ENCODE results near the gene CERK. TPM values are rescaled to one million over a fixed set of nuclear protein-coding genes. Genes with fewer than 3 reads are reported as not detected.

CERK gene
- total RNA-seq, 1 donor from 2014 or later: 67.5 TPM

DNA sequence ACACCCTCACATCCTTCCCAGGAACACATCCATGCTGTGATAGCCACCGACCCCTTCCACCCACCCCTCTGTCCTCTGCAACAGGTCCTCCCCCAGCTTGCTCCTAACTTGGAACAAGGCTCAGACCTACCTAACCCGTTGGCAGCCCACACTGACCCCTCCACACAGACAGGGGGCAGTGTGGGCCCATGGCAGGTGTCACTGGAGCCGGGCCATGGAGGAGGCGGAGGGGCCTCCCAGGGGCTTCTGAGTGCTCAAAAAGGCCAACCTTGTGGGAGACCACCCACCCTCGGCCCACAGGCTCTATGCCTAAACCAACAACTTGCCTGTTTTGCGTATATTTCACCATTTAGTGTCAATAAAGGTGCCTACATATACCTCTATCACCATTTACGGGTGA is 57.0 kb downstream of the CERK start:
- Mint-ChIP-seq H3K36me3 (peaks cover 5% of the 10 kb centered on the region), H3K4me3 (no peak overlapping the region), H3K27me3 (no peaks in the 10 kb centered on the region), H3K4me1 (ENCODE audit: unreplicated experiment) (peaks cover 4% of the 10 kb centered on the region), H3K9me3 (no peaks in the 10 kb centered on the region), H3K27ac (no peak overlapping the region)
- TF ChIP-seq, protein P1, sequence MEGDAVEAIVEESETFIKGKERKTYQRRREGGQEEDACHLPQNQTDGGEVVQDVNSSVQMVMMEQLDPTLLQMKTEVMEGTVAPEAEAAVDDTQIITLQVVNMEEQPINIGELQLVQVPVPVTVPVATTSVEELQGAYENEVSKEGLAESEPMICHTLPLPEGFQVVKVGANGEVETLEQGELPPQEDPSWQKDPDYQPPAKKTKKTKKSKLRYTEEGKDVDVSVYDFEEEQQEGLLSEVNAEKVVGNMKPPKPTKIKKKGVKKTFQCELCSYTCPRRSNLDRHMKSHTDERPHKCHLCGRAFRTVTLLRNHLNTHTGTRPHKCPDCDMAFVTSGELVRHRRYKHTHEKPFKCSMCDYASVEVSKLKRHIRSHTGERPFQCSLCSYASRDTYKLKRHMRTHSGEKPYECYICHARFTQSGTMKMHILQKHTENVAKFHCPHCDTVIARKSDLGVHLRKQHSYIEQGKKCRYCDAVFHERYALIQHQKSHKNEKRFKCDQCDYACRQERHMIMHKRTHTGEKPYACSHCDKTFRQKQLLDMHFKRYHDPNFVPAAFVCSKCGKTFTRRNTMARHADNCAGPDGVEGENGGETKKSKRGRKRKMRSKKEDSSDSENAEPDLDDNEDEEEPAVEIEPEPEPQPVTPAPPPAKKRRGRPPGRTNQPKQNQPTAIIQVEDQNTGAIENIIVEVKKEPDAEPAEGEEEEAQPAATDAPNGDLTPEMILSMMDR (conservative IDR thresholded peaks at IDR 0.05): no peak
- no peak for DNase-seq (ENCODE audit: extremely low spot score, unreplicated experiment)

DNA sequence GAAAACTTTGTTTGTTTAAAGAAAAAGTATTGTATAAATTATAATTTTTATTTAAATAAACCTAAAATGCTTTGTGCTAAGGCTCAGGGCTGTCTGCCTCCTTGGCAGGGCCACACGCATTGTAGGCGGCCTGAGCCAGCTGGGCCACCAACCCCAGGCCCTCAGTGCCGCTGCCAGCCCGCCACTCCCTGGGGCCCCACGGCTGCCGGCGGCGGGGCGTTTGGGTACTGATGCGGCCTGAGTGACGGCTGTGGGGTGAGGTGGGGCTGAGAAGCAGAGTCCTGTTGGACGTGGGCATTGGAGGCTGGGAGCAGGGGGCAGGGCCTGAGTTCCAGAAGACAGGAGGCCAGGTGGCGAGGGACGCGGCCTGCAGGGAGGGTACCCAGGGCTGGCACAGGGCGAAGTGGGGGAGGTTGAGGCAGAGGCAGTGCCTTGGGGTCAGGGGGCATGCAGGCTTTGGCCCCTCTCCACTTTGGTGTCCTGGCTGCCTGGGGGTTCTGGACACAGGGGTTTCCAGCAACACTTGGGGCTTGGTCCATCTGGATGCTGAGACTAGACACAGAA is 58.3 kb downstream of the CERK start:
- Mint-ChIP-seq H3K27ac (no peak overlapping the region), H3K27me3 (no peaks in the 10 kb centered on the region), H3K9me3 (no peaks in the 10 kb centered on the region), H3K4me3 (no peak overlapping the region), H3K36me3 (no peaks in the 10 kb centered on the region), H3K4me1 (ENCODE audit: unreplicated experiment) (no peaks in the 10 kb centered on the region)
- TF ChIP-seq, protein P1 (conservative IDR thresholded peaks at IDR 0.05): no peak
- DNase-seq (ENCODE audit: extremely low spot score, unreplicated experiment): no peak

DNA sequence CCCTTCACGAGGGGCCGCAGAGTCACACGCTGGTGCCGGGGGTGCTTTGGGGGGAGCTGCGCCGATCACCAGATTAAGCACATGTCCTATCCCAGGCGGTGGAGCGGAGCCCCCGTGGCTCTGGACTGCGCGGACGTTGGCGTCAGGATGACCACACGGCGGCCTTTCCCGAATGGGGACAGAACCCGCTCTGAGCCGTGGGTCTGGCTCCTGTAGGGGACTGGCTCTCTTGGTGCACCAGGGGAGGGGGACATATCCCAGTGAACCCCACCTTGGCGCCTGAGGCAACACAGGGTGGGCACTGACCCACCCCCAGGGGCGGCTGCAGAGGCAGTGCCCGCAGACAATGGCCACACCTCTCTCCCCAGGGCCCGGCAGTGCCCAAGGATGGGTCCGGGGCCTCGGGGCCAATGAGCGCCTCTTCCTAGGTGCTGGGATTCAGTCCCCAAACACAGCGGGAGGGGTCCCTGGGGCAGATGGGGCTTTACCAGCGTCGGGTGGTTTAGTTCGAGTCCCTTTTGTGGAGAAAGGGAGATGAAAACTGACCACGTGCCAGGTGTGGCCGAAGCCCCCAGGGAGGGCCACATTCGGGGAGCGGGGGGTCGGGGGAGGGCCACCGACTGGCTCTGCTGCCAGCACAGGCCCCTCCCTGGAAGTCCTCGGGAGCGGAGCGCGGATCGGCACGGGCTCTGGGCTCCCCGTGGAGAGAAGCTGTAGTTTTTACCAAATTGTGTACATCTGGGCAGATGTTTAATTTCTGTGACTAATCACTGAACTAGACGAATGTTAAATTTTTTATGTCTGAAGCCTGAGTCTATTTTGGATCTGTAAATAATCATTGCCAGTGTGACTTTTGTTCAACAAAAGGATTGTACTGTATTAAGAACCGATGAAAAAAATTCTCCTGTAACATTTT is 59.0 kb downstream of the CERK start:
- Mint-ChIP-seq H3K36me3 (no peaks in the 10 kb centered on the region), H3K27me3 (no peaks in the 10 kb centered on the region), H3K4me3 (no peak overlapping the region), H3K27ac (no peak overlapping the region), H3K9me3 (no peaks in the 10 kb centered on the region), H3K4me1 (ENCODE audit: unreplicated experiment) (no peaks in the 10 kb centered on the region)
- TF ChIP-seq, protein P1 (conservative IDR thresholded peaks at IDR 0.05): no peak
- no peak for DNase-seq (ENCODE audit: extremely low spot score, unreplicated experiment)

DNA sequence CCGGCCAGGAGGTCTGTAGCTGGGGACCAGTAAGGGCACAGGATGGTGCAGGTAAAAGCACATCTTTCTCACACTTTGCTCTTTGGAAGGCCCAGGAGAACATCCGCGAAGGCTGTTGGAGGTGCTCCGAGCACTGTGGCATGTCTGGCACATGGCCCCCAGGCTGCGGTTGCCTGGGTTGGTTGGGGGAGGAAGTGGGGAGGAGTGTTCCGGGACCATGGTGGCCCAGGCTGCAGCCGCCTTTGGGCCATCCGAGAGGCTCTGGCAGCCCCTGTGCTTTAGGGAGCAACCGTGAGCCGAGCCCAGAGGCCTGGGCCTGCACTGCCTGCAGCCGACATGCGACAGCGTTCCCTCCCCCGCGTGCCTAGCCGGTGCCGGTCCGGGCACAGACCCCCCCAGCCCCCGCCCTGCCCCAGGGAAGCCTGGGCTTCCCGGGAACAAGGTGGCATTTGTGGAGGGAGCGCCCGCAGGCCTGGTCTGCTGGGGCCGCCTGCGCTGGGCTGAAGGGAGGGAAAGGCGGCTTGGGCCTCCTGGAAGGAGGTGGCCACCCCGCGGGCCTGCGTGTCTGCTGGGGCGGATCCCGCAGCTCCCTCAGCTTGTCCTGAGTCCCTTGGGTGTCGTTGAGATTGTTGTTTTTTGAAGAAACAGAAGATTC is 59.9 kb downstream of the CERK start:
- no peaks in the 10 kb centered on the region for H3K4me1 Mint-ChIP-seq (ENCODE audit: unreplicated experiment)
- H3K4me3 Mint-ChIP-seq: no peak overlapping the region
- no peaks in the 10 kb centered on the region for H3K36me3 Mint-ChIP-seq
- H3K9me3 Mint-ChIP-seq: no peaks in the 10 kb centered on the region
- TF ChIP-seq, protein P1 (conservative IDR thresholded peaks at IDR 0.05): no peak
- no peak overlapping the region for H3K27ac Mint-ChIP-seq
- no peaks in the 10 kb centered on the region for H3K27me3 Mint-ChIP-seq
- DNase-seq (ENCODE audit: extremely low spot score, unreplicated experiment): no peak

DNA sequence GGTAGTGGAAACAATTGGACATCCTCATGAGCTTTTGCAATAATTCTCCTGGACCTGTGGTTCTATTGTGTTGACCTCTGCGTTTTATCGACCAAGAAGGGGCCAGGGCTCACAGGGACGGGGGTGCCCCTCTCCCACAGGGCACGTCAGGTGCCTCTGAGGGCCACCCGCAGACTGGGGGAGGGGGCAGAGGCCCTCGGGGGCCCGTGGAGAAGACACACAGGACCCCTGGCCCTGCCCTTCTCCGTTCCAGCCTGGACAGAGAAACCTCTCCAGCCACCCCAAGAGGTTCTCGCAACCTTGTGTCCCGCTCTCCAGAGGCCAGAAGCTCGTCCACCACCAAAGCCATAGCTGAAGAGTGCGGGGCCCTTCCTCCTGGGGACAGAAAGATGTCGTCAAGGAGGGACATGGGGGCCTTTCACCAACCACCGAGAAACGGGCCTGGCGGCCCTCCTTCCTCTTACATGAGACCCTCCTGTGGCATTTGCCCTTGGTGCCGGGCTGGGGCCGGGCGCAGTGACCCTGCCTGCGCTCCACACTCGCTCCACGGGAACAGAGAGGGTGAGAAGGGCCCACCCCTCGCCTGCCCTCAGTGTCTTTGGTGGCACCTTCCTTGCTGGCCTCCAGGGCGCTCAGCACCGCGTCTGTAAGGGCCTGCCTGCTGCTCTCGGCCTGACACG is 60.6 kb downstream of the CERK start:
- Mint-ChIP-seq H3K4me1 (ENCODE audit: unreplicated experiment) (no peaks in the 10 kb centered on the region), H3K9me3 (no peaks in the 10 kb centered on the region), H3K27me3 (no peaks in the 10 kb centered on the region), H3K4me3 (no peak overlapping the region), H3K27ac (no peak overlapping the region), H3K36me3 (no peaks in the 10 kb centered on the region)
- TF ChIP-seq, protein P1 (conservative IDR thresholded peaks at IDR 0.05): no peak
- no peak for DNase-seq (ENCODE audit: extremely low spot score, unreplicated experiment)
